ENCODE results near the gene PHF12. TPM values are rescaled to one million over a fixed set of nuclear protein-coding genes. Genes with fewer than 3 reads are reported as not detected.
A peak's percentile ranks its signal among the peaks of the same experiment; 100 is the strongest.

PHF12 gene
- total RNA-seq, 2 experiments from 2014 or later = 52.8 to 56.7 TPM

GRCh38 chr17:28874750-28875149, 76.6 kb downstream of the PHF12 start:
- H3K9me3 Mint-ChIP-seq = no peaks in the 10 kb centered on the region
- peaks cover 50% of the 10 kb centered on the region for H3K4me1 Mint-ChIP-seq (ENCODE audit: low read depth)
- CTCF ChIA-PET = interaction anchor here (0.7 to 1.7 kb wide), 2 partner anchors 18 to 26 kb away, joined by 3 to 7 read pairs; no protein-coding TSS in a partner anchor
- no peak overlapping the region for H3K27ac Mint-ChIP-seq
- peaks cover 10% of the 10 kb centered on the region for H3K36me3 Mint-ChIP-seq (ENCODE audit: low read depth)
- no peak for DNase-seq
- intact Hi-C loops (cut with micrococcal nuclease) = loop anchor here (5.0 to 10.0 kb wide), 2 partner anchors 32 to 300 kb away; partner anchors contain the start of genes ALDOC, FAM222B and PIGS
- H3K4me3 Mint-ChIP-seq = no peak overlapping the region
- no peaks in the 10 kb centered on the region for H3K27me3 Mint-ChIP-seq (ENCODE audit: low read depth)

DNA sequence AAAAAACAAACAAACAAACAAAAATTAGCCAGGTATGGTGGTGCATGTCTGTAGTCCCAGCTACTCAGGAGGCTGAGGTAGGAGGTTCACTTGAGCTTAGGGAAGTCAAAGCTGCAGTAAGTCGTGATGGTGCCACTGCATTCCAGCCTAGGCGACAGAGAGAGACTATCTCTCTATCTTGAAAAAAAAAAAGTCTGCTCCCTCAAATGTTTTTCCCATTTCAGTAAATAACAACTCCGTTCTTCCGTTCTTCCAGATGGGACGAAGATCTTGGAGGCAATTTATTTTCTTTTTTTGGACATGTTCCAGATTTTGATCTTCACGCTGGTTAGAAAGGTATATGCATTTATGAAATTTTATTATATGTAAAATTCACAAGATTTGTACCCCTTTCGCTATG, 77.5 kb downstream of the PHF12 start:
- DNase-seq = no peak
- H3K9me3 Mint-ChIP-seq = no peaks in the 10 kb centered on the region
- no peaks in the 10 kb centered on the region for H3K27me3 Mint-ChIP-seq (ENCODE audit: low read depth)
- H3K27ac Mint-ChIP-seq = no peak overlapping the region
- peaks cover 8% of the 10 kb centered on the region for H3K36me3 Mint-ChIP-seq (ENCODE audit: low read depth)
- CTCF ChIA-PET = interaction anchor here (0.6 kb wide), 1 partner anchor 332 kb away, joined by 4 read pairs; no protein-coding TSS in a partner anchor
- H3K4me3 Mint-ChIP-seq = no peak overlapping the region
- intact Hi-C loops (cut with micrococcal nuclease) = loop anchor here (10.0 kb wide), 1 partner anchor 299 kb away; the partner anchor contains the start of genes ALDOC and PIGS
- peaks cover 50% of the 10 kb centered on the region for H3K4me1 Mint-ChIP-seq (ENCODE audit: low read depth)

- Mint-ChIP-seq H3K36me3 (ENCODE audit: low read depth) (no peaks in the 10 kb centered on the region), H3K27ac (peak overlapping the region; percentile 85), H3K4me3 (no peak overlapping the region), H3K9me3 (no peaks in the 10 kb centered on the region), H3K4me1 (ENCODE audit: low read depth) (peaks cover 26% of the 10 kb centered on the region), H3K27me3 (ENCODE audit: low read depth) (no peaks in the 10 kb centered on the region)
- DNase-seq = peak; percentile 85
- CTCF ChIA-PET = interaction anchor here (0.7 to 2.1 kb wide), 9 partner anchors 25 to 420 kb away, joined by 3 to 12 read pairs (median 4); partner anchors contain the start of gene DHRS13
- intact Hi-C loops (cut with micrococcal nuclease) = loop anchor here (1.0 to 10.0 kb wide), 2 partner anchors 32 to 296 kb away; partner anchors contain the start of genes ALDOC, DHRS13 and PIGS
These were observed 80.2 kb downstream of the PHF12 start for GRCh38 chr17:28871056-28871579.

GRCh38 chr17:28867276-28867675, 84.0 kb downstream of the PHF12 start:
- DNase-seq = no peak
- Mint-ChIP-seq H3K4me1 (ENCODE audit: low read depth) (peaks cover 13% of the 10 kb centered on the region), H3K27ac (no peak overlapping the region), H3K27me3 (ENCODE audit: low read depth) (no peaks in the 10 kb centered on the region), H3K36me3 (ENCODE audit: low read depth) (no peaks in the 10 kb centered on the region), H3K9me3 (no peaks in the 10 kb centered on the region), H3K4me3 (no peak overlapping the region)
- intact Hi-C loops (cut with micrococcal nuclease) = no loop called here
- CTCF ChIA-PET = interaction anchor here (0.6 to 0.7 kb wide), 3 partner anchors 58 to 177 kb away, joined by 4 to 5 read pairs (median 5); no protein-coding TSS in a partner anchor

DNA sequence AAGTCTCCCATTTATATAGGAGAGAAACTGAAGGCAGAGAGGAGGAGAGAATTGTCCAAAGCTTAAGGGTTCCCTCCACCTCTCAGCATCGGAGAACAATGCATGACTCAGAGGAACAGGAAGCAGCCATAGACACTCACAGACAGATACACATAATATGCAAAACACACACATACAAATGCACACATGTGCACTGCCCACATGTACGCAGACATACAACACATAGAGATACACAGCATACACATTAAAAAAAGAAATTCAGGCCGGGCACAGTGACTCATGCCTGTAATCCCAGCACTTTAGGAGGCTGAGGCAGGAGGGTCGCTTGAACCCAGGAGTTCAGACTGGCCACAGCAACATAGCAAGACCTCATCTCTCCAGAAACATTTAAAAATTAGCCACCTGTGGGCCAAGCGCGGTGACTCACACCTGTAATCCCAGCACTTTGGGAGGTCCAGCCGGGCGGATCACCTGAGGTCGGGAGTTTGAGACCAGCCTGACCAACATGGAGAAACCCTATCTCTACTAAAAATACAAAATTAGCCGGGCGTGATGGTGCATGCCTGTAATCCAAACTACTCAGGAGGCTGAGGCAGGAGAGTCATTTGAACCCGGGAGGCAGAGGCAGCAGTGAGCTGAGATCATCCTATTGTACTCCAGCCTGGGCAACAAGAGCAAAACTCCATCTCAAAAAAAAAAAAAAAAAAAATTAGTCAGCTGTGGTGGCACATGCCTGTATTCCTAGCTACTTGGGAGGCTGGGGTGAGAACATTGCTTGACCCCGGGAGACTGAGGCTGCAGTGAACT, 85.2 kb downstream of the PHF12 start:
- no peak overlapping the region for H3K27ac Mint-ChIP-seq
- intact Hi-C loops (cut with micrococcal nuclease) = no loop called here
- H3K4me1 Mint-ChIP-seq (ENCODE audit: low read depth) = peaks cover 3% of the 10 kb centered on the region

GRCh38 chr17:28864991-28865849, 86.1 kb downstream of the PHF12 start:
- Mint-ChIP-seq H3K4me1 (ENCODE audit: low read depth) (no peaks in the 10 kb centered on the region), H3K27me3 (ENCODE audit: low read depth) (no peaks in the 10 kb centered on the region), H3K36me3 (ENCODE audit: low read depth) (peaks cover 2% of the 10 kb centered on the region), H3K9me3 (no peaks in the 10 kb centered on the region), H3K27ac (no peak overlapping the region), H3K4me3 (no peak overlapping the region)
- CTCF ChIA-PET = interaction anchor here (0.5 to 1.9 kb wide), 5 partner anchors 17 to 32 kb away, joined by 3 to 6 read pairs (median 5); no protein-coding TSS in a partner anchor
- DNase-seq = no peak
- intact Hi-C loops (cut with micrococcal nuclease) = no loop called here

More for the DNA sequence above, 85.2 kb downstream of the PHF12 start:
- DNase-seq = no peak
- Mint-ChIP-seq H3K27me3 (ENCODE audit: low read depth) (no peaks in the 10 kb centered on the region), H3K36me3 (ENCODE audit: low read depth) (peaks cover 2% of the 10 kb centered on the region), H3K9me3 (no peaks in the 10 kb centered on the region), H3K4me3 (no peak overlapping the region)
- CTCF ChIA-PET = interaction anchor here (0.5 to 1.9 kb wide), 4 partner anchors 18 to 37 kb away, joined by 3 to 6 read pairs (median 4); partner anchors contain the start of gene DHRS13

DNA sequence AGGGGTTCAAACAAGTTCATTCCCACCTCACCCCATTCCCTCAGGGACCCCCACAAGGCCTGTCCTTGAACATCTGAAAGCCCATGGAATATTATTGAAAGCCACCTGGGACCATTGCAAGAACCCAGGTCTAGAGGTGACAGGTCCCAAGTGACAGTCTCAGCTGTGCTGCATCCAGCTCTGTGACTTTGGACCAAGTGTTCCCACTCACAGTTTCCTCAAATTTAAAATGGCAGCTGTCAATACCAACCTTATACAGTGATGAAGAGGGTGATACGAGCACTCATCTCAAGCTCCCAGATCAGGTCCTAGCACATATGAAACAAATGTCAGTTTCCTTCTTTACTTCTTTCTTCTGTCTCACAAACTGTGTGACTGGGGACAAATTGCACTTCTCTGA, 87.4 kb downstream of the PHF12 start:
- no peak for DNase-seq
- CTCF ChIA-PET = interaction anchor here (1.4 to 5.1 kb wide), 2 partner anchors 15 to 31 kb away, joined by 6 to 39 read pairs; no protein-coding TSS in a partner anchor
- Mint-ChIP-seq H3K9me3 (no peaks in the 10 kb centered on the region), H3K36me3 (ENCODE audit: low read depth) (peaks cover 5% of the 10 kb centered on the region), H3K27ac (no peak overlapping the region), H3K27me3 (ENCODE audit: low read depth) (no peaks in the 10 kb centered on the region), H3K4me1 (ENCODE audit: low read depth) (no peaks in the 10 kb centered on the region), H3K4me3 (no peak overlapping the region)
- intact Hi-C loops (cut with micrococcal nuclease) = no loop called here

DNA sequence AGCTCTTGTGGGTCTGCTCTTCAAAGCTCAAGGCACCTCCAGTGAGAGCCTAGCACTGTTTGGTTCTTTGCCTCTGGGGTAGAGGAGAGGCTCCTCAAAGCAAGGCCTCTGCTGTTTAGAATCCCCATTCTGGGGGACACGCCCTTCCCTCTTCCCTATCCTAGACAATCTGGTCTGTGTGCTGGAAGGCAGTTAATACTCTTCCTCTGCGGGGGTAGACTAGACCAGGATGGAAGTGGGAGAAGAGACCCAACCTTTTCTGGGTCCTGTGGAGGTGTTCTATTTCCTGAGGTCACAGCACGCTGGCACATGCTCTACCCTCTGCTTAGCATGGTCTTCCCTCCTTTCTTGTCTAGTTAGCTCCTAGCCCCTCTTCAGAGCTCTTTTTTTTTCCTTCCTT, 88.8 kb downstream of the PHF12 start:
- H3K4me1 Mint-ChIP-seq (ENCODE audit: low read depth) = peaks cover 10% of the 10 kb centered on the region
- H3K4me3 Mint-ChIP-seq = no peak overlapping the region
- CTCF ChIA-PET = interaction anchor here (0.9 to 5.1 kb wide), 3 partner anchors 13 to 98 kb away, joined by 3 to 39 read pairs (median 4); partner anchors contain the start of gene DHRS13
- H3K27me3 Mint-ChIP-seq (ENCODE audit: low read depth) = no peaks in the 10 kb centered on the region
- no peak overlapping the region for H3K27ac Mint-ChIP-seq
- intact Hi-C loops (cut with micrococcal nuclease) = no loop called here
- DNase-seq = no peak
- H3K36me3 Mint-ChIP-seq (ENCODE audit: low read depth) = peaks cover 16% of the 10 kb centered on the region
- no peaks in the 10 kb centered on the region for H3K9me3 Mint-ChIP-seq

DNA sequence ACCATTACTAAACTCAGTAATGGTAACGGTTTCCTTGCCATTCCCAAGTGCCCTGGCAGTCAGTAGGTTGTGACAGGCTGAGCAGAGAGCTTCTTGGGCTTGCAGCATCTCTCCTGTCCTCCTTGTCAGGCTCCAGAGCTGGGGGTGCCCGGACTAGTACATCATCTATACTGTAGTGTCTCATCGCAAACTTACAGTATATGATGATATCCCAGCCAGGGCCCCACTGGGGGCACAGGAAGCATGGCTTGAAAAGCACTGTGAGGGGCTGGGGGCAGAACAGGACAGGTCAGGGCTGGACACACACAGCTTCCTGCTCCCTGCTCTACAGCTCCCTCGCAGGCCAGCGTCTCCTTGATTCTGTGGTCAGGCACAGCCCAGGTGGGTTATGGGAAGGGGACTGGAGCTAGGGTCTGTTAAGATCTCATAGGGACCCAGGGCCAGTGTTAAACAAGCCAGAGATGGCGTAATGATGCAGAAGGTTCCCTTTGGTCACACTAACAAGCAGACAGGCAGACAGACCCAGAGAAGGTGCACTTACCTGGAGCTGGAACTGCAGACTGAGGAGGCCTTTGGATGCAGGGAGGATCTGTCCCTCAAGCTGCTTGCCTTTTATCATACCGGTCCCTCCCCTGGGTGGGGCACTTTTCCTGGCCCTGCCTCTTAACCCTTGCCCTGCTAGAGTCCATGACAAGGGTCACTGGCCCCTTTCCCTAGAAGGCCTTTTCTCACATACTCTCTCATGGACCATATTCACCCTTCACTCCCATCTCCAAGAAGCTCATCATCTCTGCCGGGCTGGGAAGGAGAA, 89.7 kb downstream of the PHF12 start:
- DNase-seq = no peak
- Mint-ChIP-seq H3K36me3 (ENCODE audit: low read depth) (peaks cover 21% of the 10 kb centered on the region), H3K9me3 (no peaks in the 10 kb centered on the region), H3K27me3 (ENCODE audit: low read depth) (no peaks in the 10 kb centered on the region), H3K4me1 (ENCODE audit: low read depth) (peaks cover 17% of the 10 kb centered on the region), H3K27ac (no peak overlapping the region), H3K4me3 (no peak overlapping the region)
- CTCF ChIA-PET = interaction anchor here (0.6 to 5.1 kb wide), 5 partner anchors 12 to 101 kb away, joined by 3 to 39 read pairs (median 4); no protein-coding TSS in a partner anchor
- intact Hi-C loops (cut with micrococcal nuclease) = no loop called here

DNA sequence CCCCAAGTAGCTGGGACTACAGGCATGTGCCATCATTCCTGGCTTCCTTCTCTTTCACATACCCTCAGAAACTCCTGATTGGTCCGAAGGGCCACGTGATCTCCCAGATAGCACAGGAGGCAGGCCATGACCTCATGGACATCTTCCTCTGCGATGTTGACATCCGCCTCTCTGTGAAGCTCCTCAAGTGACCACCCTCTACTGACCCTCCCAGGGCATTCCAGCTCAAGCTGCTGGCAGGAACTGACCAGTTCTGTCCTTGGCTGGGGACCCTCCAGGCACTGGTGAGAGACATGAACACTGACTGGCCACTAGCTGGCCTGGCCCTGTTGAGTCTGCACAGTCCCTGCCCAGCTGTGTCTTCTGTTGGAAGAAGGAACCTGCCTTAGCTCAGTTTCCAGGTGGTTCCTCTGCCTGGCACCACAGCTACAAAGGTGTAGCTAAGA, 90.9 kb downstream of the PHF12 start:
- no peak overlapping the region for H3K4me3 Mint-ChIP-seq
- no peaks in the 10 kb centered on the region for H3K27me3 Mint-ChIP-seq (ENCODE audit: low read depth)
- peak overlapping the region; percentile 16 for H3K27ac Mint-ChIP-seq
- no peak for DNase-seq
- intact Hi-C loops (cut with micrococcal nuclease) = no loop called here
- no peaks in the 10 kb centered on the region for H3K9me3 Mint-ChIP-seq
- H3K36me3 Mint-ChIP-seq (ENCODE audit: low read depth) = peaks cover 23% of the 10 kb centered on the region
- H3K4me1 Mint-ChIP-seq (ENCODE audit: low read depth) = peaks cover 25% of the 10 kb centered on the region
- CTCF ChIA-PET = interaction anchor here (0.9 to 5.1 kb wide), 4 partner anchors 11 to 97 kb away, joined by 3 to 39 read pairs (median 3); partner anchors contain the start of gene FAM222B

Measured in activated naive CD4-positive, alpha-beta T cell treated with anti-CD3 and anti-CD28 coated beads for 36 hours (primary cell).